HG02840 (cell line): ENCODE data around the gene AGBL4.
"Not testable (repeated sequence)": the region's sequence is repeated elsewhere in the genome, so short reads cannot be mapped to it uniquely, and the experiment has no call there.

Experiments
- ATAC-seq: cut with Tn5 transposase; IDR thresholded peaks from one replicate; pipeline ENCODE4 v1.9.1; 2021; ENCODE audit warnings: mild to moderate bottlenecking, moderate library complexity, moderate number of reproducible peaks; ENCODE audit not compliant: unreplicated experiment, low FRiP score

The AGBL4 gene

DNA sequence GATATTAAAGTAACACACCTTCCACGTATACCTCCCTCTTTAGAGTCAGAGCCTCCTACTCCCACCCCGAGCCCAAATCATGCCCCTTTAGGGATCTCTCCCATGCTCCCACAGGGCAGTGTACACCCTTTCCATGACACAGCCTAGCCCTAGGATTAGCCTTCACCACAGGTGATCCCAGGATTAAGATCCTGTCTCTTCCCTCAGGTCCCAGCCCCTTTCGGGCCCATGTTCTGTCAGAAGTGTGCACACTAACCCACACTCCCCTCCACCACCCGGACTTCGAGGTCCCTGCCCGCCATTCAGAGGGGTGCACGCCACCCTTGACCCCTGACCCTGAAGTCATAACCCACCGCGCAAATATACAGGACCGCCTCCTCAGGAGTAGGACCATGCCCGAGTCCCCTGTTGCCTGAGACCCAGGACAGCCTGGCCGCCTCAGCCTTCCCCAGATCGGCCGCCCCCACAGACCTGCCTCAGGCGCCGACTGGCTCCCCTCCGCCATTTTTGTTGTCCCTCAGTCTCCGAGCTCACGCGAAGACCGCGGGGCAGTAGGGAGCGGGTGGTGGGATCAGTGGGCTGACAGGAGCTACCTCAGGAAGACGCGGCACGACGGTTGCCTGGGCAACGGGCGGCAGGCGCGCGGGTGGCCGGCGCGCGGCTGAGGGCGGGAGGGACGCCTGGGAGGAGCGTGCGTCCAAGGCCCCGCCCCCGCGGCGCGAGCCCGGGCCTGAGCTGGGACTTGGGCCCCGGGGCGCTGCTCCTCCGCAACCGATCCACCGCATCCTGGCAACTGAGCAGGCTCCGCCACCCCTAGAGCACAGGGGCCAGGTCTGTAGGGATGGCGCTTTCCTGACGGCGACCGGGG lies at the start of gene AGBL4:
Gene AGBL4 (minus strand): TSS at position 663 of the 868 bp plus-strand sequence.
- no peak for ATAC-seq

GRCh38 chr1:50066806-50067205 lies 43.1 kb upstream of the AGBL4 start:
- ATAC-seq, result no peak

GRCh38 chr1:50060279-50060678 lies 36.5 kb upstream of the AGBL4 start:
- ATAC-seq, result no peak

GRCh38 chr1:50048791-50049190 lies 25.0 kb upstream of the AGBL4 start:
- no peak for ATAC-seq

DNA sequence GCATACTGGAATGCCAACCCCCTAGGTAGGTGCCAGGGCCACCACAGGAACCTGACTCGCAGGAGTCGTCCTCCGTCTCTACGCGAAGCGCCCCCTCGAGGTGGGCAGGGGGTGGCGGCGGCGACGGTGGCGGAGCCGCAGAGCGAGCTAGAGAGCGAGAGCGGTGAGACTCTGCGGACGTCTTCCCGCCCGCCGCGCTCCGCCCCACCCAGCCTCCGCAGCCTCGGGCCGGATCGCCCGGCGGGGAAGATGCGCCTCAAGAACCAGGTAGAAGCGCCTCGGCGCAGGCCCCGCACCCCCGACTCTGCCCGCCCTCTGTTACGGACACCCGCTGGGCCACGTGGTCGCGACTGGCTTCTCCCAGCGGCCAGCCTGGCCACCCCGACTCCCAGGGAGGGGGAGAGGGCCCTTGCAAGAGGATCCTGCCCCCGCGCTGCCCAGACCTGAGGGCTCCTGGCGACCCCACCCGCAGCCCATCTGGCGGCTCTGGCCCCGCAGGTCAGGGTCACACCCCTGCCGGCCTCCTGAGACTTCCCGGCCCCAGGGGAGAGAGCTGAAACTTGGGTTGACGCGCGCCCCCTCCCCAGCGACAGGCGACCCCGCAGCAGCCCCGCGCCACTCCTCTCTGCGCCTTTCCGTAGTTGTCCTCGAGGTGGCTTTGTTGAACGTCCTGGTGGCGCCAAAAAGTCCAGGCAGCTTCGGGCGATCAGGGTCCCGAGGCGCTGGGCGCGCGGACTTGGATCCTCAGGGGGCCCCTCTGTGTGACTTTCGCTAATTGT lies 24.4 kb upstream of the AGBL4 start:
- no peak for ATAC-seq

DNA sequence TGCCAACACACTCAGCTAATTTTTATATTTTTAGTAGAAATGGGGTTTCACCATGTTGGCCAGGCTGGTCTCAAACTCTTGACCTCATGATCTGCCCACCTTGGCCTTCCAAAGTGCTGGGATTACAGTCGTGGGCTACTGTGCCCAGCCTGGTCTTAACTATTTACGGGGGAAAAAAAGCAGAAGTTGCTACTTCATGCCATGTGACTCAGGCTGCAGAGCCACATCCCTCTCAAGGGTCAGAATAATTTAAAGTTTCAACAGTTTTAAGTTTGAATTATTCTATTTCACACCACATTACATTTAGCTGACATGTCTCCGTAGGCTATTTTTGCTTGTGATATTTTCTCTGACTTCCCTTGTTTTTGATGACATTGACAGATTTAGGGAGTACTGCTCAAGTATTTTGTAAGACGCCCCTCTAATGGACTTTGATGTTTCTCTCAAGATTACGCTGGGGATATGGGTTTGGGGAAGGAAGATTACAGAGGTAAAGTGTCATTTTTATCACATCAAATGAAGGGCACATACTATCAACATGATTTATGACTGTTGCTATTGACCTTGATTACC lies 14.6 kb upstream of the AGBL4 start:
- ATAC-seq, result no peak

GRCh38 chr1:50027794-50028193 lies 4.0 kb upstream of the AGBL4 start:
- ATAC-seq, result no peak

GRCh38 chr1:49995734-49996133 lies 28.0 kb downstream of the AGBL4 start:
- ATAC-seq, result no peak

DNA sequence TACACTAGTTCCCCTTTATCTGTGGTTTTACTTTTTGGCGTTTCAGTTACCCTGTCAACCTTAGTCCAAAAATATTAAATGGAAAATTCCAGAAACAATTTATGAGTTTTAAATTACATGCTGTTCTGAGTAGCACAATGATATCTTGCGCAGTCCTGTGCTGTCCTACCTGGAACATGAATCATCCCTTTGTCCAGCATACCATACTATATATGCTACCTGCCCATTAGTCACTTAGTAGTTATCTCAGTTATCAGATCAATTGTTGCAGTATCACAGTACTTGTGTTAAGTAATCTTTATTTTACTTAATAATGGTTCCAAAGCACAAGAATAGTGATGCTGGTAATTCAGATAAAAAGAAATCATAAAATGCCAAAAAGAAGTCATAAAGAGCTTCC lies 52.7 kb downstream of the AGBL4 start:
- no peak for ATAC-seq

DNA sequence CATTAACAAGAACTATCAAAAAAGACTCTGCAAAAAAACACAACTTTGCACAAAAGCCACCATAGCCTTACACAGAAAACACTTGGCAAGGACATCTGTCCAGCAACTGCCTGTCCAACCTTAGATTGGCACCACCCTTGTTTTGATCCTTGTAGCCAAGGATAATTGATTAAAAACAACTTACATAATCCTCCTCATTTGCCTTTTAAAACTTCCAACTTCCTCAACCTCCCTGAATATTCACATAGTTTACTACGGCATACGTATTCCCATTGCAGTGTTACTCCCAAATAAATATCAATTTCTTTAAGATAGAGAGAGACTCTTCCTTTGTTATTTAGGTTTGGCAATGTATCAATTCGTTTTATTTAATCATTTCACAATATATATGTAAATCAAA lies 72.4 kb downstream of the AGBL4 start:
- no peak for ATAC-seq

DNA sequence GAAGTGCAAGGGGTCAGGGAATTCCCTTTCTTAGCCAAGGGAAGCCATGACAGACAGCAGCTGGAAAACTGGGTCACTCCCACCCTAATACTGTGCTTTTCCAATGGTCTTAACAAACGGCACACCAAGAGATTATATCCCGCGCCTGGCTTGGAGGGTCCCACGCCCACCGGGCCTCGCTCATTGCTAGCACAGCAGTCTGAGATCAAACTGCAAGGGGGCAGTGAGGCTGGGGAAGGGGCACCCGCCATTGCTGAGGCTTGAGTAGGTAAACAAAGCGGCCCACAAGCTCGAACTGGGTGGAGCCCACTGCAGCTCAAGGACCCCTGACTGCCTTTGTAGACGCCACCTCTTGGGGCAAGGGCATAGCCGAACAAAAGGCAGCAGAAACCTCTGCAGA lies 108.5 kb downstream of the AGBL4 start:
- ATAC-seq, result not testable (repeated sequence)

- ATAC-seq, result no peak
These were observed 117.4 kb downstream of the AGBL4 start for GRCh38 chr1:49906365-49906764.

- ATAC-seq, result no peak
These were observed 159.2 kb downstream of the AGBL4 start for GRCh38 chr1:49864581-49864980.

DNA sequence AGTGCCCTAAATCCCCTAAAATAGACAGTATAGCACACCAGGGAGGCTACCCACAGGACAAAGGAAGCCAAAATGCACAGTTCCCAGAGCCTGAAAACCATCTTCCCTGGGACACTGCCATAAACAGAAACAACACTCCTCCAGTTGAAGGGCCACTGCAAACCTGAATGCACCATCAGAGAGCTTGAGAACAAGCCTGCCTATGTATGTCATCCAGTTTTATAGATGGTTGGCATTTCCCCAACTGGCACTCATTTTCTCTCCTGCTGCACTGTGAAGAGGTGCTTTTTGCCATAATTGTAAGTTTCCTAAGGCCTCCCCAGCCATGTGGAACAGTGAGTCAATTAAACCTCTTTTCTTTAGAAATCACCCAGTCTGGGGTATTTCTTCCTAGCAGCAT lies 169.0 kb downstream of the AGBL4 start:
- ATAC-seq, result no peak

DNA sequence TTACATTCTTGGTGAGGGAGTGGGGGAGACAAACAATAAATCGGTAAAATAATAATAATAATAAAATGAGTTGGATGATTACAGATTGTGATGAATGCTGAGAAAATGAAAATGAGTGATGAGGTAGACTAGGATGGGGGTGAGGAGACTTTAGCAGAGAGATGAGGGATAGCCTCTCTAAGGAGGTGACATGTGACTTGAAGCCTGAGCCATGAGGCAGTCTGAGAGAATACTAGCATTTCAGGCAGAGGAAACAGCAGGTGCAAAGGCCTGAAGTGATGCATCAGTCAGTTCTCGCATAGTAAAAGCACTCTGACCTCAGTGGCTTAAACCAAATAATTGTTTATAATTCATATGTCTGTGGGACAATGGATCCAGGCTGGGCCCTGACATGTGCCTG lies 181.2 kb downstream of the AGBL4 start:
- ATAC-seq, result no peak

- no peak for ATAC-seq
These were observed 182.0 kb downstream of the AGBL4 start for GRCh38 chr1:49841767-49842166.

DNA sequence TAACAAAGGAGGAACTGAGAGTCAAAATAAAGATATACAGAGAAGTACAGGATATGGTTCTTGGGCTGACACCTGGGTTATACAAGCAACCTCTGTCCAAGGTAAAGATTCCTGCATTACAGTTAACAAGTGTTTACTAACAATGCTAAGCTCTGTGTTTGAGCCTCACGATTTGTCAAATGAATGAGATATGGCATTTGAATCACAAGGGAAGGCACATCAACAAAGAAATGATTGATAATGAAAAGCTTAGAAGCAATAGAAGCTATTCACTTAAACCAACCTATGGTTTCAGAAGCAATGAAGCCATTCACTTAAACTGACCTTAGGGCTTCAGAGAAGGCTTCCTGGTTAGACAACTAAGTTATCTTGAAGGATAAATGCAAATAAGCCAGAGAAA lies 199.5 kb downstream of the AGBL4 start:
- no peak for ATAC-seq

- no peak for ATAC-seq
These were observed 206.1 kb downstream of the AGBL4 start for GRCh38 chr1:49817681-49818080.

DNA sequence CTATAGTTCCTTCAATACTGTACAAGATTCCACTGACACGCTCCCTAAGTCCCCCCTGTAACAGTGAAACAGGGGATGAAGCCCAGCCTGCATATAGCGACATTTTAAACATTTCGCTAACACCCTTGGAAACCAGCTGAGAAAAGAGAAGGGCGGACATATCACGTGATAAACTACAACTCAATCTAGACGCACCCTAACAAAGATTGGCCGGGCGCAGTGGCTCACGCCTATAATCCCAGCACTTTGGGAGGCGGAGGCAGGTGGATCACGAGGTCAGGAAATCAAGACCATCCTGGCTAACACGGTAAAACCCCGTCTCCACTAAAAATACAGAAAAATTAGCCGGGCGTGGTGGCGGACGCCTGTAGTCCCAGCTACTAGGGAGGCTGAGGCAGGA lies 236.7 kb downstream of the AGBL4 start:
- not testable (repeated sequence) for ATAC-seq

DNA sequence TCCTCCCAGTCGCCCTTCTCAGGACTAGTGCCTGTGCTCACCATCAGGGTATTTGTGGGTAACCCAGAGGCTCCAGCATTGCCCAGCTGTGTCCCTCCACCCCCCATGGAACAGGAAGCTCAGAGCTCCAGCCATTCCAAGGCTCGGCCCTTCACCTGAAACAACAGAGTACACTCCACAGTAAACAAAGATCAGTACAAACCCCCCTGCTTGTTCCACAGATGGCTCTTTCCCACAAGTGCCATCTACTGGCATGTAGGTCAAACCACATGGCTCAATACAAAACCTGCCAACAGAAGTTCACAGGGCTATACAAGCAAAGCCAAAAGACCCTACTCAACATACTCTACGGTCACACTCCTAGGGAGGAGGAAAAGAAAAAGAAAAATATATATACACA lies 258.7 kb downstream of the AGBL4 start:
- ATAC-seq, result no peak

GRCh38 chr1:49738118-49738517 lies 285.6 kb downstream of the AGBL4 start:
- ATAC-seq, result not testable (repeated sequence)
